CD8-positive, alpha-beta memory T cell (primary cell): ENCODE measurements around the gene SNRNP40. TPM values are rescaled to one million over a fixed set of nuclear protein-coding genes. Genes with fewer than 3 reads are reported as not detected.

Experiments
- CTCF ChIA-PET: fragments of 350-600 bp; sonication (Branson Sonifier 250); formaldehyde crosslinking; loops from one replicate; lab custom pipeline; 2021; ENCODE audit warnings: antibody characterized with exemption; lab: Charles Lee
- POLR2A ChIA-PET: fragments of 350-600 bp; sonication (Branson Sonifier 250); formaldehyde crosslinking; loops from one replicate; lab custom pipeline; 2021; ENCODE audit warnings: antibody characterized with exemption; lab: Charles Lee
- DNase-seq, 5 donors: peaks; one replicate each; pipeline versions ENCODE4 v3.0.0 to v3.0.0-alpha.2; 2020 to 2022; ENCODE audit warnings: mixed read lengths in 1 of 5
- H3K27ac ChIP-seq: one replicate; pipeline ENCODE4 v1.7.0; 2013; ENCODE audit warnings: low read depth, mild to moderate bottlenecking, low read length, moderate library complexity
- H3K27me3 ChIP-seq: 2 replicates; pipeline ENCODE4 v1.7.0; 2013; ENCODE audit warnings: low read length, mild to moderate bottlenecking; ENCODE audit not compliant: insufficient read depth, poor library complexity, severe bottlenecking
- H3K36me3 ChIP-seq: 2 replicates; pipeline ENCODE4 v1.7.0; 2013; ENCODE audit warnings: mild to moderate bottlenecking, low read length, moderate library complexity; ENCODE audit not compliant: insufficient read depth
- H3K4me1 ChIP-seq: 2 replicates; pipeline ENCODE4 v1.7.0; 2013; ENCODE audit warnings: mild to moderate bottlenecking, low read length, moderate library complexity; ENCODE audit not compliant: insufficient read depth
- H3K4me3 ChIP-seq: 2 replicates; pipeline ENCODE4 v1.7.0; 2013; ENCODE audit warnings: mild to moderate bottlenecking, low read length
- H3K9me3 ChIP-seq: 2 replicates; pipeline ENCODE4 v1.7.0; 2013; ENCODE audit warnings: mild to moderate bottlenecking, low read length
- H3K27ac Mint-ChIP-seq, 8 donors: one replicate each; pipeline ENCODE4 v1.8.0; 2020 to 2021; ENCODE audit warnings: mixed read lengths in 8 of 8, mild to moderate bottlenecking in 6 of 8, inconsistent platforms in 3 of 8, moderate library complexity in 3 of 8
- H3K27me3 Mint-ChIP-seq, 2 donors: one replicate each; pipeline ENCODE4 v1.8.0; 2020 to 2021; ENCODE audit warnings: mixed read lengths in 2 of 2, mild to moderate bottlenecking in 1 of 2, moderate library complexity in 1 of 2
- H3K36me3 Mint-ChIP-seq, 3 donors: one replicate each; pipeline ENCODE4 v1.8.0; 2020 to 2021; ENCODE audit warnings: mixed read lengths in 3 of 3, inconsistent platforms in 1 of 3, mild to moderate bottlenecking in 1 of 3
- H3K4me1 Mint-ChIP-seq, 3 donors: one replicate each; pipeline ENCODE4 v1.8.0; 2020 to 2021; ENCODE audit warnings: mixed read lengths in 3 of 3, inconsistent platforms in 1 of 3, mild to moderate bottlenecking in 1 of 3
- H3K4me3 Mint-ChIP-seq, 7 donors: one replicate each; pipeline ENCODE4 v1.8.0; 2020 to 2021; ENCODE audit warnings: mixed read lengths in 7 of 7, mild to moderate bottlenecking in 6 of 7, moderate library complexity in 4 of 7, inconsistent platforms in 2 of 7
- H3K9me3 Mint-ChIP-seq, 5 donors: one replicate each; pipeline ENCODE4 v1.8.0; 2020 to 2022; ENCODE audit warnings: mixed read lengths in 5 of 5, mild to moderate bottlenecking in 3 of 5, moderate library complexity in 2 of 5, inconsistent platforms in 1 of 5
- polyA plus RNA-seq: library from polyadenylated mRNA; unstranded; fragments of 300-500 nt; fragmentation: Illumina TruSeq; gene quantifications from one replicate; pipeline ENCODE4 v1.2.3, GENCODE V29; 2021
- total RNA-seq, 2 experiments: library from RNA; stranded (reverse); gene quantifications; one replicate each; pipeline ENCODE4 v1.2.3, GENCODE V29; 2021

Gene SNRNP40
- total and polyA plus RNA-seq, 3 experiments from 2014 or later: 89.3 to 120 (median 120) TPM

- Histone ChIP-seq H3K36me3 (peaks cover 26% of the 10 kb centered on the region), H3K9me3 (no peaks in the 10 kb centered on the region), H3K27me3 (no peaks in the 10 kb centered on the region), H3K4me3 (no peak overlapping the region), H3K27ac (no peak overlapping the region), H3K4me1 (no peaks in the 10 kb centered on the region)
- no peak for DNase-seq
- no peaks in the 10 kb centered on the region for H3K4me1 Mint-ChIP-seq
- ChIA-PET POLR2A (no interaction called here), CTCF (no interaction called here)
- no peak overlapping the region for H3K27ac Mint-ChIP-seq
- no peaks in the 10 kb centered on the region for H3K27me3 Mint-ChIP-seq
- H3K4me3 Mint-ChIP-seq: no peak overlapping the region
- H3K36me3 Mint-ChIP-seq: peaks cover 4 to 59% (median 25%) of the 10 kb centered on the region in 3 donors
- no peaks in the 10 kb centered on the region for H3K9me3 Mint-ChIP-seq
These were observed 38.0 kb downstream of the SNRNP40 start for GRCh38 chr1:31258581-31258980.

- ChIA-PET POLR2A (no interaction called here), CTCF (no interaction called here)
- Mint-ChIP-seq H3K9me3 (no peaks in the 10 kb centered on the region), H3K4me3 (no peak overlapping the region), H3K36me3 (peaks cover 4 to 50% (median 23%) of the 10 kb centered on the region in 3 donors), H3K27me3 (no peaks in the 10 kb centered on the region), H3K27ac (no peak overlapping the region), H3K4me1 (no peaks in the 10 kb centered on the region)
- Histone ChIP-seq H3K4me3 (no peak overlapping the region), H3K27ac (no peak overlapping the region), H3K9me3 (no peaks in the 10 kb centered on the region), H3K4me1 (no peaks in the 10 kb centered on the region), H3K27me3 (no peaks in the 10 kb centered on the region), H3K36me3 (peaks cover 26% of the 10 kb centered on the region)
- no peak for DNase-seq
These were observed 39.4 kb downstream of the SNRNP40 start for GRCh38 chr1:31257213-31257612.

GRCh38 chr1:31249854-31250253, 46.7 kb downstream of the SNRNP40 start:
- H3K4me1 ChIP-seq: no peaks in the 10 kb centered on the region

GRCh38 chr1:31248276-31248675, 48.3 kb downstream of the SNRNP40 start:
- H3K27me3 ChIP-seq: no peaks in the 10 kb centered on the region
- POLR2A ChIA-PET: no interaction called here
- DNase-seq: no peak
- no peak overlapping the region for H3K27ac ChIP-seq
- no peak overlapping the region for H3K4me3 ChIP-seq
- Mint-ChIP-seq H3K4me1 (no peaks in the 10 kb centered on the region), H3K36me3 (peaks cover 0 to 2% (median 0%) of the 10 kb centered on the region in 3 donors), H3K27ac (peak overlapping the region in 1 of 8 donors; percentile 60), H3K27me3 (no peaks in the 10 kb centered on the region), H3K4me3 (no peak overlapping the region), H3K9me3 (no peaks in the 10 kb centered on the region)
- no peaks in the 10 kb centered on the region for H3K36me3 ChIP-seq
- H3K9me3 ChIP-seq: no peaks in the 10 kb centered on the region
- CTCF ChIA-PET: no interaction called here
- H3K4me1 ChIP-seq: no peaks in the 10 kb centered on the region

More at GRCh38 chr1:31249854-31250253, 46.7 kb downstream of the SNRNP40 start:
- H3K4me3 Mint-ChIP-seq: no peak overlapping the region
- H3K36me3 Mint-ChIP-seq: peaks cover 0 to 2% (median 0%) of the 10 kb centered on the region in 3 donors
- no peaks in the 10 kb centered on the region for H3K4me1 Mint-ChIP-seq
- ChIA-PET POLR2A (no interaction called here), CTCF (no interaction called here)
- no peaks in the 10 kb centered on the region for H3K27me3 ChIP-seq
- H3K9me3 Mint-ChIP-seq: no peaks in the 10 kb centered on the region
- H3K9me3 ChIP-seq: no peaks in the 10 kb centered on the region
- H3K27ac ChIP-seq: no peak overlapping the region
- H3K27ac Mint-ChIP-seq: peak overlapping the region in 2 of 8 donors; percentile 7 to 35
- no peak for DNase-seq
- H3K27me3 Mint-ChIP-seq: no peaks in the 10 kb centered on the region
- H3K36me3 ChIP-seq: no peaks in the 10 kb centered on the region
- H3K4me3 ChIP-seq: no peak overlapping the region

GRCh38 chr1:31244326-31244725, 52.3 kb downstream of the SNRNP40 start:
- Mint-ChIP-seq H3K4me3 (no peak overlapping the region), H3K36me3 (no peaks in the 10 kb centered on the region), H3K27ac (peak overlapping the region in 1 of 8 donors; percentile 19), H3K4me1 (peaks cover 8 to 10% (median 10%) of the 10 kb centered on the region in 3 donors), H3K27me3 (peaks cover 13 to 14% of the 10 kb centered on the region in 2 donors), H3K9me3 (peaks cover 0 to 2% (median 0%) of the 10 kb centered on the region in 5 donors)
- ChIA-PET POLR2A (no interaction called here), CTCF (no interaction called here)
- no peak overlapping the region for H3K4me3 ChIP-seq
- H3K36me3 ChIP-seq: no peaks in the 10 kb centered on the region
- DNase-seq: no peak
- H3K4me1 ChIP-seq: no peaks in the 10 kb centered on the region
- no peaks in the 10 kb centered on the region for H3K9me3 ChIP-seq
- peaks cover 10% of the 10 kb centered on the region for H3K27me3 ChIP-seq
- H3K27ac ChIP-seq: no peak overlapping the region

- peak overlapping the region in 2 of 8 donors; percentile 19 for H3K27ac Mint-ChIP-seq
- Histone ChIP-seq H3K27me3 (peaks cover 14% of the 10 kb centered on the region), H3K9me3 (no peaks in the 10 kb centered on the region), H3K4me3 (no peak overlapping the region), H3K27ac (no peak overlapping the region), H3K36me3 (no peaks in the 10 kb centered on the region), H3K4me1 (no peaks in the 10 kb centered on the region)
- peaks cover 0 to 2% (median 0%) of the 10 kb centered on the region in 5 donors for H3K9me3 Mint-ChIP-seq
- no peak overlapping the region for H3K4me3 Mint-ChIP-seq
- no peaks in the 10 kb centered on the region for H3K36me3 Mint-ChIP-seq
- CTCF ChIA-PET: no interaction called here
- POLR2A ChIA-PET: no interaction called here
- peaks cover 15 to 19% of the 10 kb centered on the region in 2 donors for H3K27me3 Mint-ChIP-seq
- DNase-seq: no peak
- H3K4me1 Mint-ChIP-seq: peaks cover 12 to 16% (median 14%) of the 10 kb centered on the region in 3 donors
These were observed 52.9 kb downstream of the SNRNP40 start for GRCh38 chr1:31243501-31244286.

GRCh38 chr1:31241321-31241720, 55.3 kb downstream of the SNRNP40 start:
- Histone ChIP-seq H3K4me3 (no peak overlapping the region), H3K27ac (no peak overlapping the region), H3K9me3 (no peaks in the 10 kb centered on the region), H3K27me3 (peaks cover 22% of the 10 kb centered on the region), H3K4me1 (no peaks in the 10 kb centered on the region), H3K36me3 (no peaks in the 10 kb centered on the region)
- Mint-ChIP-seq H3K4me1 (peaks cover 12 to 24% (median 15%) of the 10 kb centered on the region in 3 donors), H3K27ac (no peak overlapping the region), H3K9me3 (peaks cover 0 to 2% (median 0%) of the 10 kb centered on the region in 5 donors), H3K4me3 (peak overlapping the region in 1 of 7 donors; percentile 32), H3K36me3 (no peaks in the 10 kb centered on the region), H3K27me3 (peaks cover 27 to 42% of the 10 kb centered on the region in 2 donors)
- CTCF ChIA-PET: no interaction called here
- no peak for DNase-seq
- POLR2A ChIA-PET: interaction anchor here (0.6 kb wide), 1 partner anchor 1053 kb away, joined by 3 read pairs; no protein-coding TSS in a partner anchor

GRCh38 chr1:31239653-31240241, 56.8 kb downstream of the SNRNP40 start, which contains the start of gene NKAIN1:
Gene NKAIN1 (minus strand): TSS chr1:31239887. CDS start chr1:31239547, 340 bp downstream.
- peak within 1 kb of the TSS in 6 of 7 donors; percentile 49 to 84 (median 58) for H3K4me3 Mint-ChIP-seq
- Histone ChIP-seq H3K36me3 (no peaks in the 10 kb centered on the region), H3K4me3 (no peak within 1 kb of the TSS), H3K4me1 (no peaks in the 10 kb centered on the region), H3K27ac (no peak within 1 kb of the TSS), H3K27me3 (peaks cover 22% of the 10 kb centered on the region), H3K9me3 (no peaks in the 10 kb centered on the region)
- DNase-seq: no peak
- no peaks in the 10 kb centered on the region for H3K36me3 Mint-ChIP-seq
- H3K27me3 Mint-ChIP-seq: peaks cover 32 to 57% of the 10 kb centered on the region in 2 donors
- ChIA-PET POLR2A (no interaction called here), CTCF (no interaction called here)
- peaks cover 0 to 2% (median 0%) of the 10 kb centered on the region in 5 donors for H3K9me3 Mint-ChIP-seq
- peak within 1 kb of the TSS in 1 of 8 donors; percentile 50 for H3K27ac Mint-ChIP-seq
- H3K4me1 Mint-ChIP-seq: peaks cover 12 to 24% (median 15%) of the 10 kb centered on the region in 3 donors
